ENCODE results near the gene APOL5.

GRCh38 chr22:35705141-35705540 lies 12.5 kb upstream of the APOL5 start:
- TF ChIP-seq POLR2AphosphoS5 (IDR thresholded peaks at IDR 0.05; ENCODE audit: low read depth, low read length) (no peak), POLR2A (IDR thresholded peaks at IDR 0.05; ENCODE audit: low read depth, low read length) (no peak)
